Neural progenitor cell (in vitro differentiated cells): ENCODE data around the gene KDF1.

Experiments
- CTCF ChIP-seq: fragments of 200-600 bp; sonication (generic); IDR thresholded peaks from 2 replicates; pipeline ENCODE4 v1.5.1; 2017; ENCODE audit warnings: antibody characterized with exemption, mild to moderate bottlenecking
- EZH2 ChIP-seq: fragments of 200-600 bp; sonication (generic); IDR thresholded peaks from 2 replicates; pipeline ENCODE4 v1.6.1; 2017; ENCODE audit warnings: antibody characterized with exemption, mild to moderate bottlenecking, moderate library complexity
- EZH2phosphoT487 ChIP-seq: fragments of 200-600 bp; sonication (generic); IDR thresholded peaks from 2 replicates; pipeline ENCODE4 v1.6.1; 2017; ENCODE audit warnings: antibody characterized with exemption

GRCh38 chr1:26956321-26956720, 3.9 kb downstream of the KDF1 start:
- TF ChIP-seq CTCF: no peak
- TF ChIP-seq EZH2: no peak
- no peak for TF ChIP-seq EZH2phosphoT487
